Endodermal cell (in vitro differentiated cells): ENCODE measurements around the gene MBD3L4. TPM values are rescaled to one million over a fixed set of nuclear protein-coding genes. Genes with fewer than 3 reads are reported as not detected.
"Not testable (repeated sequence)": the region's sequence is repeated elsewhere in the genome, so short reads cannot be mapped to it uniquely, and the experiment has no call there.

Experiments
- DNase-seq: peaks from one replicate; pipeline ENCODE4 v3.0.0-alpha.2; 2017
- H3K27ac ChIP-seq: 2 replicates; pipeline ENCODE4 v1.5.1; 2013; ENCODE audit warnings: mild to moderate bottlenecking, low read depth, low read length, moderate library complexity
- H3K27me3 ChIP-seq: 2 replicates; pipeline ENCODE4 v1.6.1; 2013; ENCODE audit warnings: mild to moderate bottlenecking, low read length, moderate library complexity; ENCODE audit not compliant: insufficient read depth, control insufficient read depth, poor library complexity, severe bottlenecking
- H3K36me3 ChIP-seq: 2 replicates; pipeline ENCODE4 v1.7.0; 2013; ENCODE audit warnings: mild to moderate bottlenecking, low read length, moderate library complexity; ENCODE audit not compliant: control insufficient read depth, insufficient read depth
- H3K4me1 ChIP-seq: one replicate; pipeline ENCODE4 v1.7.0; 2013; ENCODE audit warnings: low read length; ENCODE audit not compliant: control insufficient read depth, insufficient read depth
- H3K4me3 ChIP-seq: 2 replicates; pipeline ENCODE4 v1.5.1; 2013; ENCODE audit warnings: mild to moderate bottlenecking, low read length, moderate library complexity
- H3K9ac ChIP-seq: 2 replicates; pipeline ENCODE4 v1.6.1; 2013; ENCODE audit warnings: mild to moderate bottlenecking, low read length, moderate library complexity; ENCODE audit not compliant: poor library complexity, severe bottlenecking; ENCODE audit errors: extremely low read depth
- H3K9me3 ChIP-seq: 2 replicates; pipeline ENCODE4 v1.6.1; 2013; ENCODE audit warnings: mild to moderate bottlenecking, low read length, moderate library complexity; ENCODE audit not compliant: control insufficient read depth
- H3K27ac Mint-ChIP-seq: 2 replicates; pipeline ENCODE4 v1.8.0; 2020; ENCODE audit warnings: mixed read lengths
- H3K27me3 Mint-ChIP-seq: 2 replicates; pipeline ENCODE4 v1.8.0; 2021; ENCODE audit warnings: mild to moderate bottlenecking, mixed read lengths; ENCODE audit not compliant: insufficient read depth
- H3K36me3 Mint-ChIP-seq: 2 replicates; pipeline ENCODE4 v1.8.0; 2020; ENCODE audit warnings: low read depth, mixed read lengths
- H3K4me1 Mint-ChIP-seq: 2 replicates; pipeline ENCODE4 v1.8.0; 2020; ENCODE audit warnings: mixed read lengths
- H3K4me3 Mint-ChIP-seq: 2 replicates; pipeline ENCODE4 v1.8.0; 2020; ENCODE audit warnings: mild to moderate bottlenecking, moderate library complexity, mixed read lengths
- H3K9me3 Mint-ChIP-seq: 2 replicates; pipeline ENCODE4 v1.8.0; 2020; ENCODE audit warnings: mild to moderate bottlenecking, mixed read lengths
- WGBS, 2 experiments: methylation state at CpG; one replicate each; pipeline versions ENCODE4 v1.1.5 to v1.1.7; 2013; ENCODE audit warnings: missing lambda C conversion rate in 2 of 2, mixed read lengths in 1 of 2; ENCODE audit not compliant: insufficient coverage in 1 of 2, insufficient read length in 1 of 2; 5-methylcytosine and 5-hydroxymethylcytosine counted together
- total RNA-seq, 2 donors: library from RNA; stranded (reverse); fragmentation: NEBNext Ultra II Directional in 1 of 2; extraction: Animal tissue kit (Norgen Biotek cat#: 25700) in 1 of 2; gene quantifications; 2 replicates in 1 of 2; 3 replicates in 1 of 2; pipeline ENCODE4 v1.2.1, GENCODE V29; 2021

Gene MBD3L4
- total RNA-seq, 2 donors from 2014 or later = not detected

DNA sequence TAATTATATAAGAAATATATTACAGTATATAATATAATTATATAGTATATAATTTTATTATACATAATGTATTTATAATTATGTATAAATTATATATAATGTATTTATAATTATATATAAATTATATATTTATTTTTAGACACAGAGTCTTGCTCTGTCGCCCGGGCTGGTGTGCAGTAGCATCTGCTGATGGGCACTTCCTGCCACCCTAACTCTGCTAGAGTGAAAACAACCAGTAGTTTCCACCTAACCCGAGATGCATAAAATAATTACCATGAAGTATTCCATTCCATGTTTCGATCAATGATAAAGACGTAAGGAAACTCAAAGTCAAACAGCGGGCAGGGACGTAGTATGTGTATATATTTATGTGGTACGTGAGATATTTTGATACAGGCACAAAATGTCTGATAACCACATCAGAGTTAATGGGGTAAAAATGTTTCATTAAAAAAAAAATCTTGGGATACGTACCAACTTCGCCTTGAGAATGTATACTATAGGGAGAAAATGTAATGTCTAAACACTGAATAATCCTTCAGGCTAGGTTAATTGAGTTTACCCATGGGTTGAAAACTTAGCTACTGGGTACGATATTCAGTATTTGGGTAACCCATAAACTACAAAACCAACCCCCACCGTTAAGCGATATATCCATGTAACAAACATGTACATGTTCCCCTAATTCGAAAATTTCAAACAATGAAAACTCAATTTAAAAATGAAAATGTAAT is 14.8 kb upstream of the MBD3L4 start:
- not testable (repeated sequence) for H3K27me3 Mint-ChIP-seq, H3K9me3 ChIP-seq, H3K4me1 ChIP-seq, H3K4me3 Mint-ChIP-seq, DNase-seq, H3K9me3 Mint-ChIP-seq, H3K9ac ChIP-seq, H3K27ac ChIP-seq, H3K27me3 ChIP-seq, H3K36me3 Mint-ChIP-seq, H3K4me3 ChIP-seq, H3K27ac Mint-ChIP-seq, H3K36me3 ChIP-seq, H3K4me1 Mint-ChIP-seq
- 89 to 90% methylated on average over 4 to 5 of the region's 14 CpGs for WGBS, 2 experiments

- 90% methylated on average over 2 of the region's 7 CpGs; no CpG with 5 or more reads in 1 of the 2 experiments for WGBS, 2 experiments
- not testable (repeated sequence) for H3K4me3 Mint-ChIP-seq, H3K27ac ChIP-seq, DNase-seq, H3K9me3 Mint-ChIP-seq, H3K36me3 Mint-ChIP-seq, H3K4me1 Mint-ChIP-seq, H3K36me3 ChIP-seq, H3K27ac Mint-ChIP-seq, H3K27me3 Mint-ChIP-seq, H3K4me3 ChIP-seq, H3K9me3 ChIP-seq, H3K4me1 ChIP-seq, H3K27me3 ChIP-seq, H3K9ac ChIP-seq
These were observed 12.9 kb upstream of the MBD3L4 start for GRCh38 chr19:7052896-7053295.

GRCh38 chr19:7051421-7051820 is 11.4 kb upstream of the MBD3L4 start:
- not testable (repeated sequence) for H3K9ac ChIP-seq, H3K4me3 ChIP-seq, H3K27ac Mint-ChIP-seq, H3K27me3 Mint-ChIP-seq, H3K4me3 Mint-ChIP-seq, H3K27ac ChIP-seq, H3K4me1 Mint-ChIP-seq, H3K36me3 Mint-ChIP-seq, H3K9me3 Mint-ChIP-seq, H3K27me3 ChIP-seq, H3K4me1 ChIP-seq, H3K9me3 ChIP-seq, H3K36me3 ChIP-seq, DNase-seq
- WGBS, 2 experiments = no CpG with 5 or more reads among the region's 5 CpGs

DNA sequence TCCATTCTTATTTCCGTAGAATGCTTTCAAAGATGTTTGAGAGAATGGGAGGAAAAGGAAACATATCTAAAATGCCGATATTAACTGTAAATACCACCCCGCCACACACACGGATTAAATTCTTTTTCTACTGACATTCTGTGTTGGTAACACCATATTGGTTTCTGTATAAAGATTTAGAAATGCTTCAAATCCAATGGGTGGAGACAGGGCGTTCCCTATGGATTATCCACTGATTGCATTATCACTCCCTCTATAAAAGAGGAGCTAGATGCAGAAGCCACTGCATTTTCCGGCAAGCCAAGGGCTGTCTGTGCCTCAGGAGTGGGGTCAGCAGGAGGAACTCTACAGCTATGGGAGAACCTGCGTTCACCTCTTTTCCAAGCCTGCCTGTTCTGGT is 9.0 kb upstream of the MBD3L4 start, which contains the start of gene MBD3L2:
Gene MBD3L2, plus strand, starts transcription at position 301 of the 400 bp plus-strand sequence. Its CDS starts 53 bp downstream, at position 354.
- not testable (repeated sequence) for H3K9me3 Mint-ChIP-seq, H3K9me3 ChIP-seq, H3K36me3 ChIP-seq, H3K27ac Mint-ChIP-seq, H3K4me1 ChIP-seq, H3K4me3 ChIP-seq, H3K4me1 Mint-ChIP-seq, H3K27me3 Mint-ChIP-seq, H3K27ac ChIP-seq, H3K36me3 Mint-ChIP-seq, H3K27me3 ChIP-seq, H3K4me3 Mint-ChIP-seq, DNase-seq, H3K9ac ChIP-seq
- WGBS, 2 experiments = no CpG with 5 or more reads among the region's 7 CpGs

GRCh38 chr19:7041563-7041962 is 1.6 kb upstream of the MBD3L4 start:
- not testable (repeated sequence) for H3K27me3 ChIP-seq, H3K4me3 ChIP-seq, H3K9me3 ChIP-seq, H3K4me1 Mint-ChIP-seq, H3K36me3 ChIP-seq, H3K27ac ChIP-seq, H3K9ac ChIP-seq, DNase-seq, H3K4me1 ChIP-seq, H3K27ac Mint-ChIP-seq, H3K27me3 Mint-ChIP-seq, H3K9me3 Mint-ChIP-seq, H3K36me3 Mint-ChIP-seq, H3K4me3 Mint-ChIP-seq
- WGBS, 2 experiments = no CpG with 5 or more reads among the region's 2 CpGs

GRCh38 chr19:7030278-7030677 is 9.7 kb downstream of the MBD3L4 start, which contains the start of gene MBD3L5:
Gene MBD3L5 (plus strand): TSS chr19:7030578. CDS start chr19:7030612, 34 bp downstream.
- H3K4me1 ChIP-seq, H3K9me3 ChIP-seq, H3K4me3 ChIP-seq, H3K4me3 Mint-ChIP-seq, H3K9me3 Mint-ChIP-seq, DNase-seq, H3K27ac ChIP-seq, H3K27ac Mint-ChIP-seq, H3K27me3 ChIP-seq, H3K9ac ChIP-seq, H3K27me3 Mint-ChIP-seq, H3K36me3 ChIP-seq, H3K4me1 Mint-ChIP-seq, H3K36me3 Mint-ChIP-seq: not testable (repeated sequence)
- WGBS, 2 experiments = no CpG with 5 or more reads among the region's 9 CpGs

DNA sequence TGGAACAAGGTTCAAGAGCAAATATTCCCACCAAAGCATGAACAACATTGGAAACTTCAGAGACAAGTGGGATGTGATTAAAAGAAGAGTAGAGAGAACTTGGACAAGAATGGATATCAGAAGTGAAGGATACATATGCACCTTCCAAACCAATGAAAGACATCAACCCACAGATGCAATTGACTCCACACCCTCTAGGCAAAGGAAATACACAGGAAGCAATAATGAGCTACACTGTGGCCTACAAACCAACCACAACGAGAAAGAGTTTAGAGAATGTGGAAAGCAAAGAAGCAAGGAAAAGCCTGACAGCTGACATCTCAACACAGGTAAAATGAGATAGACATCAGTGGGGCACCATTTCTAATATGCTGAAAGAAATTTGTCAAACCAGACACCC is 11.2 kb downstream of the MBD3L4 start:
- not testable (repeated sequence) for H3K36me3 Mint-ChIP-seq, H3K9ac ChIP-seq, H3K4me1 ChIP-seq, H3K27me3 ChIP-seq, H3K4me3 ChIP-seq, H3K27ac ChIP-seq, H3K27me3 Mint-ChIP-seq, DNase-seq, H3K36me3 ChIP-seq, H3K27ac Mint-ChIP-seq, H3K4me1 Mint-ChIP-seq, H3K4me3 Mint-ChIP-seq, H3K9me3 ChIP-seq, H3K9me3 Mint-ChIP-seq
- WGBS, 2 experiments = no CpG with 5 or more reads among the region's 1 CpG
